Spinal cord (tissue), 10 donors: Measurements from ENCODE around the gene SNED1. TPM values are rescaled to one million over a fixed set of nuclear protein-coding genes. Genes with fewer than 3 reads are reported as not detected.

ENCODE experiments used
- DNase-seq, 6 donors: peaks; one replicate each; pipeline versions ENCODE4 v3.0.0 to v3.0.0-alpha.2; 2013 to 2015; ENCODE audit warnings: low spot score in 6 of 6, low read depth in 4 of 6
- H3K27ac ChIP-seq: one replicate; pipeline ENCODE4 v1.5.1; 2013; ENCODE audit warnings: low read depth, low read length, control low read depth
- H3K27me3 ChIP-seq: one replicate; pipeline ENCODE4 v1.6.1; 2013; ENCODE audit warnings: low read length; ENCODE audit not compliant: control insufficient read depth, insufficient read depth
- H3K36me3 ChIP-seq: one replicate; pipeline ENCODE4 v1.6.1; 2013; ENCODE audit warnings: low read length; ENCODE audit not compliant: control insufficient read depth, insufficient read depth
- H3K4me1 ChIP-seq: one replicate; pipeline ENCODE4 v1.6.1; 2013; ENCODE audit warnings: low read length; ENCODE audit not compliant: control insufficient read depth, insufficient read depth
- H3K4me3 ChIP-seq: one replicate; pipeline ENCODE4 v1.5.1; 2013; ENCODE audit warnings: low read depth, low read length, control low read depth
- H3K9me3 ChIP-seq: one replicate; pipeline ENCODE4 v1.6.1; 2013; ENCODE audit warnings: low read length; ENCODE audit not compliant: control insufficient read depth, insufficient read depth
- WGBS: methylation state at CpG from one replicate; pipeline ENCODE4 v1.1.5; 2013; ENCODE audit warnings: missing lambda C conversion rate; ENCODE audit not compliant: insufficient coverage; 5-methylcytosine and 5-hydroxymethylcytosine counted together
- polyA plus RNA-seq, 2 donors: library from polyadenylated mRNA; unstranded; fragments of 120-200 nt; gene quantifications; one replicate each; pipeline ENCODE4 v1.2.1, GENCODE V29; 2013; ENCODE audit not compliant: insufficient read length in 2 of 2
- total RNA-seq, 2 donors: library from RNA; depleted of rRNA in 1 of 2; stranded (reverse); fragments of 120-200 nt in 1 of 2; fragments of >200 nt in 1 of 2; gene quantifications; one replicate each; pipeline versions ENCODE4 v1.2.3 to v1.2.4, GENCODE V29; 2013 to 2014
- donor health status: healthy.

SNED1 gene
- total and polyA plus RNA-seq, 4 donors = 6.0 to 93.7 (median 26.7) TPM

- Histone ChIP-seq H3K27me3 (peaks cover 11% of the 10 kb centered on the region), H3K9me3 (peaks cover 6% of the 10 kb centered on the region), H3K4me3 (no peak overlapping the region), H3K27ac (no peak overlapping the region), H3K4me1 (peaks cover 62% of the 10 kb centered on the region), H3K36me3 (no peaks in the 10 kb centered on the region)
- no peak for DNase-seq
- WGBS = 58% methylated on average over 14 of the region's 20 CpGs
These were observed 5.7 kb upstream of the SNED1 start for GRCh38 chr2:240992572-240993291.

GRCh38 chr2:240993446-240994170, 4.8 kb upstream of the SNED1 start:
- no peak for DNase-seq
- peaks cover 18% of the 10 kb centered on the region for H3K27me3 ChIP-seq
- no peak overlapping the region for H3K27ac ChIP-seq
- 86% methylated on average over 18 of the region's 19 CpGs for WGBS
- no peak overlapping the region for H3K4me3 ChIP-seq
- no peaks in the 10 kb centered on the region for H3K9me3 ChIP-seq
- H3K4me1 ChIP-seq = peaks cover 67% of the 10 kb centered on the region
- H3K36me3 ChIP-seq = no peaks in the 10 kb centered on the region

- 67% methylated on average over 13 of the region's 16 CpGs for WGBS
- Histone ChIP-seq H3K36me3 (no peaks in the 10 kb centered on the region), H3K9me3 (no peaks in the 10 kb centered on the region), H3K27me3 (peaks cover 20% of the 10 kb centered on the region), H3K27ac (no peak overlapping the region), H3K4me1 (peaks cover 69% of the 10 kb centered on the region), H3K4me3 (no peak overlapping the region)
- DNase-seq = no peak
These were observed 4.1 kb upstream of the SNED1 start for GRCh38 chr2:240994171-240994896.

GRCh38 chr2:240995041-240996021, 3.1 kb upstream of the SNED1 start:
- peaks cover 24% of the 10 kb centered on the region for H3K27me3 ChIP-seq
- peaks cover 72% of the 10 kb centered on the region for H3K4me1 ChIP-seq
- DNase-seq = no peak
- no peak overlapping the region for H3K4me3 ChIP-seq
- H3K36me3 ChIP-seq = no peaks in the 10 kb centered on the region
- no peak overlapping the region for H3K27ac ChIP-seq
- no peaks in the 10 kb centered on the region for H3K9me3 ChIP-seq
- WGBS = 78% methylated on average over 22 of the region's 24 CpGs

DNA sequence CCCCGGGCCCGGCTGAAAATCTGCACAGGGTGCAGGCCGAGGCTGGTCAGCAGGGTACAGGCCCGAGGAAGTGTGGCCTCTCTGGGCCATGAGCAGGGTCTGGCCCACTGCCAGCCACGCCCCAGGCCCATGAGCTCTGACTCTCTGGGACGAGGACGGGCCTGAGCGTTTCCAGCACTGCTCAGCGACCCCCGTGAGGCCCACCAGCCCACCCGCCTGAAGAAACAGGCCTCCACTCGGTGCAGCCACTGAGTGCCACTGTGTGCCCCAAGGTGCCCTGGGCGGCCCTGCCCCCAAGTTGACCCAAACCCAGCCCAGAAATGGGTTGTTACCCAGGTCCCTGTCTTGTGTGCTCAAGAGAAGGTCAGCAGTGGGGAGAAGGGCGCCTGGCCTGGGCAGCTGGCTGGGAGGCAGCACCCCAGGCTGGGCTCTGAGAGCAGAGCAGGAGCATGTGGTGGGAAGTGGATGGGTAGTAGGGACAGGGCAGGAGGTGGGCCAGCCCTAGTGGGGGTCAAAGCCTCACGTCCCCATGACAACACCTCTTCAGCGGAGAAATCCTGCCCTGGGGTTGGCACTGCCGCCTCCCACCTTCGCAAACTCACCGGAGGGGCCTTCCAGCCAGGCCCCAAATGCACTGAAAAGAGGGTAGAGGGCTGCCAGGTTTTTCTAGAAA, 2.1 kb upstream of the SNED1 start:
- Histone ChIP-seq H3K9me3 (no peaks in the 10 kb centered on the region), H3K27me3 (peaks cover 29% of the 10 kb centered on the region), H3K4me1 (peaks cover 68% of the 10 kb centered on the region), H3K27ac (no peak overlapping the region), H3K36me3 (no peaks in the 10 kb centered on the region), H3K4me3 (no peak overlapping the region)
- DNase-seq = no peak
- 74% methylated on average over 18 of the region's 19 CpGs for WGBS

DNA sequence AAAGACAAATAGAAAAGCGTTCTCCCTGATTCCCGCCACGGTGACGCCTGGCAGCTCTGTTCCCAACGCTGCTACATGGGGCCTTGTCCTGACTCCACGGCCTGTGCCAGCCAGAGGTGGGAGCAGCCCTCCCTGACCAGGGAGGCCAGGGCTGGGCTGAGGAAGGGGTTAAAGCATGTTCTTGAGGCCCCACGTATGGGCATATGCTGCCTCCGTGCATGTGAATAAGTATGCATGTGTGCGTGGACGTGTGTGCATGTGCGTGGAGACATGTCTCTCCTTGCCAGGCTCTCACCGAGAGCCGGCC, 1.6 kb upstream of the SNED1 start:
- Histone ChIP-seq H3K27me3 (peaks cover 31% of the 10 kb centered on the region), H3K9me3 (no peaks in the 10 kb centered on the region), H3K36me3 (no peaks in the 10 kb centered on the region), H3K27ac (no peak overlapping the region), H3K4me3 (no peak overlapping the region), H3K4me1 (peaks cover 63% of the 10 kb centered on the region)
- DNase-seq = no peak
- WGBS = 70% methylated on average over 13 of the region's 13 CpGs

- Histone ChIP-seq H3K27ac (peak overlapping the region; percentile 57), H3K4me3 (peak overlapping the region; percentile 29), H3K9me3 (no peaks in the 10 kb centered on the region), H3K36me3 (no peaks in the 10 kb centered on the region), H3K27me3 (peaks cover 32% of the 10 kb centered on the region), H3K4me1 (peaks cover 58% of the 10 kb centered on the region)
- peak in 1 of 6 donors; percentile 72 for DNase-seq
- WGBS = 59% methylated on average over 12 of the region's 16 CpGs
These were observed 1.1 kb upstream of the SNED1 start for GRCh38 chr2:240997141-240997855.

DNA sequence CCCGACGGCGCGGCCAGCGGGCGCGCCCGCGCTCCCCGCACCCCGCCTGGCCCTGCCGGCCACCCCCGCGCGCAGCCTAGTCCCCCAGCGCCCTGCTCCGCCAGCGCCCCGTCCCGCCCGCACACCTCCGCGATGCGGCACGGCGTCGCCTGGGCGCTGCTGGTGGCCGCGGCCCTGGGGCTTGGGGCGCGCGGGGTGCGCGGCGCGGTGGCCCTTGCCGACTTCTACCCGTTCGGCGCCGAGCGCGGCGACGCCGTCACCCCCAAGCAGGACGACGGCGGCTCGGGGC, 232 bp downstream of the SNED1 start:
- WGBS = under 1% methylated on average over 51 of the region's 51 CpGs
- no peak for DNase-seq
- no peak overlapping the region for H3K27ac ChIP-seq
- H3K9me3 ChIP-seq = no peaks in the 10 kb centered on the region
- peaks cover 33% of the 10 kb centered on the region for H3K27me3 ChIP-seq
- no peaks in the 10 kb centered on the region for H3K36me3 ChIP-seq
- peaks cover 49% of the 10 kb centered on the region for H3K4me1 ChIP-seq
- H3K4me3 ChIP-seq = no peak overlapping the region
